PFSK-1 (cell line): ENCODE results near the gene ESR2.

ENCODE experiments used
- FOXP2 ChIP-seq: optimal IDR thresholded peaks from 2 replicates; pipeline ENCODE3; 2011; ENCODE audit warnings: borderline replicate concordance, control low read depth, inconsistent platforms; ENCODE audit not compliant: insufficient read depth; ENCODE audit errors: extremely low read length, extremely low read depth
- POLR2AphosphoS5 ChIP-seq: IDR thresholded peaks from 2 replicates; pipeline ENCODE4 v1.6.1; 2012; ENCODE audit warnings: low read depth, mild to moderate bottlenecking, control low read depth, low read length, moderate library complexity
- REST ChIP-seq, 2 experiments: IDR thresholded peaks; 2 replicates each; pipeline versions ENCODE4 v1.6.1 to v1.8.0; 2011 to 2012; ENCODE audit warnings: low read depth in 2 of 2, low read length in 2 of 2, control low read depth in 1 of 2, inconsistent platforms in 1 of 2, mild to moderate bottlenecking in 1 of 2, moderate library complexity in 1 of 2; ENCODE audit not compliant: insufficient read depth in 1 of 2
- SIN3A ChIP-seq: IDR thresholded peaks from 2 replicates; pipeline ENCODE4 v1.6.1; 2012; ENCODE audit warnings: mild to moderate bottlenecking, low read length, moderate library complexity, borderline replicate concordance; ENCODE audit not compliant: insufficient read depth
- TAF1 ChIP-seq: IDR thresholded peaks from 2 replicates; pipeline ENCODE4 v1.6.1; 2012; ENCODE audit warnings: low read length, control low read depth, borderline replicate concordance; ENCODE audit not compliant: insufficient read depth

Gene ESR2

GRCh38 chr14:64061706-64062105 is 232.5 kb downstream of the ESR2 start:
- TF ChIP-seq TAF1 = no peak
- no peak for TF ChIP-seq REST (IDR thresholded peaks at IDR 0.05; ENCODE audit: insufficient read depth in 1 of 2, low read depth in 2 of 2, low read length in 2 of 2)
- TF ChIP-seq SIN3A = no peak
- no peak for TF ChIP-seq FOXP2
- TF ChIP-seq POLR2AphosphoS5 = no peak

- TF ChIP-seq REST (IDR thresholded peaks at IDR 0.05; ENCODE audit: insufficient read depth in 1 of 2, low read depth in 2 of 2, low read length in 2 of 2) (no peak), TAF1 (no peak), SIN3A (no peak)
These were observed 233.1 kb downstream of the ESR2 start for GRCh38 chr14:64061115-64061514.

GRCh38 chr14:64060648-64061096 is 233.5 kb downstream of the ESR2 start:
- TF ChIP-seq TAF1 (no peak), POLR2AphosphoS5 (no peak), REST (IDR thresholded peaks at IDR 0.05; ENCODE audit: insufficient read depth in 1 of 2, low read depth in 2 of 2, low read length in 2 of 2) (no peak), SIN3A (no peak), FOXP2 (no peak)

- TF ChIP-seq TAF1 (no peak), SIN3A (no peak), POLR2AphosphoS5 (no peak), FOXP2 (no peak), REST (IDR thresholded peaks at IDR 0.05; ENCODE audit: insufficient read depth in 1 of 2, low read depth in 2 of 2, low read length in 2 of 2) (no peak)
These were observed 234.0 kb downstream of the ESR2 start for GRCh38 chr14:64060199-64060545.

GRCh38 chr14:64059454-64060198 is 234.5 kb downstream of the ESR2 start:
- TF ChIP-seq TAF1 (no peak), REST (IDR thresholded peaks at IDR 0.05; ENCODE audit: insufficient read depth in 1 of 2, low read depth in 2 of 2, low read length in 2 of 2) (no peak), POLR2AphosphoS5 (no peak), FOXP2 (no peak), SIN3A (no peak)
